Measurements from ENCODE around the gene RAB3C.
"Not testable (repeated sequence)": the region's sequence is repeated elsewhere in the genome, so short reads cannot be mapped to it uniquely, and the experiment has no call there.

Gene RAB3C, protein sequence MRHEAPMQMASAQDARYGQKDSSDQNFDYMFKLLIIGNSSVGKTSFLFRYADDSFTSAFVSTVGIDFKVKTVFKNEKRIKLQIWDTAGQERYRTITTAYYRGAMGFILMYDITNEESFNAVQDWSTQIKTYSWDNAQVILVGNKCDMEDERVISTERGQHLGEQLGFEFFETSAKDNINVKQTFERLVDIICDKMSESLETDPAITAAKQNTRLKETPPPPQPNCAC

DNA sequence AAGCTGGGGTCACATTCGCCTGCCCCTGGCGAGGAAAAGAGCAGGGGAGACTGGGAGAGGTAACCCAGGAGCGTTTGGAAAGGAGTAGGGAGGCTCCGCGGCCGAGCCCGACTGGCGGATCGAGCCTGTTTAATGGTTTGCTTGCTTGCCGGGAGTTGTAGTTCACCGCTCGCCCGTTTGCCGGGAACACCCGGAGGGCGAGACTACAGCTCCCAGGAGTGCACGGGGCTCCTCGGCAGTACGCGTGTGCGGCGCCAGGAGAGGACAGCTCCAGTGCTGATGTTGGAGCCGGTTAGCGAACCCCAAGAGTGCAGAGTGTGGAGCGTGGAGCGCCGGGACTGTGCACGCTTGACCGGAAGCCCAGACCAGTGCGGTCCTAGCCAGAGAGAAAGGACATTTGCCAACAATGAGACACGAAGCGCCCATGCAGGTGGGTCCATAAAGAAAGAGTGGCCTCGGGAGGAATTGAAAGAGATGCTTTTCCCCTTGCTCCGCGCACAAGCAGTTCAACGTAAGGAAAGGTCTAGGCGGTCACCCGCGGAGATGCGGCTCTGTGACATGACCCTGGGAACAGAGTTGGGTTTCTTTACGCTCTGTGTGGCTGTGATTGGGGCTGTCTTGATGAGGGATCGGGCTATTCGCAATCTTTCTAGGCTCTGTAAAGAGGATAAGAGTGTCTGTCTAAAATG, at the start of gene RAB3C:
Gene RAB3C (plus strand): TSS at position 273 of the 689 bp plus-strand sequence. CDS start 134 bp downstream, at position 407.
- peak; percentile 23 for DNase-seq

DNA sequence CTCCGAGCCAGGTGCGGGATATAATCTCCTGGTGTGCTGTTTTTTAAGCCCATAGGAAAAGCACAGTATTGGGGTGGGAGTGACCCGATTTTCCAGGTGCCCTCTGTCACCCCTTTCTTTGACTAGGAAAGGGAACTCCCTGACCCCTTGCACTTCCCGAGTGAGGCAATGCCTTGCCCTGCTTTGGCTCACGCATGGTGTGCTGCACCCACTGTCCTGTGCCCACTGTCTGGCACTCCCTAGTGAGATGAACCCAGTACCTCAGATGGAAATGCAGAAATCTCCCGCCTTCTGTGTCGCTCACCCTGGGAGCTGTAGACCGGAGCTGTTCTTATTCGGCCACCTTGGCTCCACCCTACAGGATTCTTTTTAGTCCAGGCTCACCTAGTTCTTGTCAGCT, 40.9 kb upstream of the RAB3C start:
- not testable (repeated sequence) for DNase-seq

- DNase-seq = no peak
Measured at GRCh38 chr5:58542709-58543108, 40.2 kb upstream of the RAB3C start.

GRCh38 chr5:58543723-58544122, 39.2 kb upstream of the RAB3C start:
- DNase-seq = no peak

GRCh38 chr5:58544195-58544594, 38.7 kb upstream of the RAB3C start:
- no peak for DNase-seq

GRCh38 chr5:58544926-58545325, 37.9 kb upstream of the RAB3C start:
- DNase-seq = no peak

DNA sequence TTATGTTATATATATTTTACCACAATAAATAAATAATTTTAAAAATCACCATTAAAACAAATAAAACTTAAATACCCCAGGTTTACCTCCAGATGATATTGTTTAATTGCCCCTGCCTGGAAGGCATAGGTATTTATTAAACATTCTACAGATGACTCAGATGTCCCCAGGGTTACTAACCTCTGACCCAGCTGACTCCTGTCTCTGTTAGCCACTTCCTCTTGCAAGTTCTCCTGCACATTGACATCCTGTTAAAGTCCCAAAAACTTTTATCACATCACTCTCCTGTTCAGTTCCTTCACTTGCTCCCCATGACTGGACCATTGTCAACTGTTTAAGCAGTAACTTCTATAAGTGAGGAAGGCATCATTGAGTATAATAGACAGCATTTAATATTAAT, 37.0 kb upstream of the RAB3C start:
- DNase-seq = no peak

DNA sequence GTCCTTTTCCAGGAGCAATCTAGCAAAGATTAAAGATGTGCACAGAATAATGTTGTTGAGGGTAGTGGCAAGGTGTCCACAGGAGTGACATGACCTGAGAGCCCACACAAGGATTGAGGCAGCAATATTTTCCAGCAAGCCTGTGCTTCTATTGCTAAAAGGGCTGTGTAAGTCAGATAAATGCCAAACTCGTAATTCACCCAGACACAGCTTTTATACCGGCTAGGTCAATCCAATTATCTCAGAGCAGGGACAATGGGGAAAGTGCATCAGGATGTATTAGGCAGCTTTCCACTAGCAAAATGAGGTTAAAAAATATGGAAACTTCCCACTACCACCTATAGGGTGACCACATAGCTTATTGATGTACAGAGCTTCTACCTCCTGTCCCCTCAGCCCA, 34.8 kb upstream of the RAB3C start:
- no peak for DNase-seq

- DNase-seq = no peak
Measured at GRCh38 chr5:58551492-58551891, 31.4 kb upstream of the RAB3C start.

GRCh38 chr5:58557665-58558338, 25.1 kb upstream of the RAB3C start:
- not testable (repeated sequence) for DNase-seq

DNA sequence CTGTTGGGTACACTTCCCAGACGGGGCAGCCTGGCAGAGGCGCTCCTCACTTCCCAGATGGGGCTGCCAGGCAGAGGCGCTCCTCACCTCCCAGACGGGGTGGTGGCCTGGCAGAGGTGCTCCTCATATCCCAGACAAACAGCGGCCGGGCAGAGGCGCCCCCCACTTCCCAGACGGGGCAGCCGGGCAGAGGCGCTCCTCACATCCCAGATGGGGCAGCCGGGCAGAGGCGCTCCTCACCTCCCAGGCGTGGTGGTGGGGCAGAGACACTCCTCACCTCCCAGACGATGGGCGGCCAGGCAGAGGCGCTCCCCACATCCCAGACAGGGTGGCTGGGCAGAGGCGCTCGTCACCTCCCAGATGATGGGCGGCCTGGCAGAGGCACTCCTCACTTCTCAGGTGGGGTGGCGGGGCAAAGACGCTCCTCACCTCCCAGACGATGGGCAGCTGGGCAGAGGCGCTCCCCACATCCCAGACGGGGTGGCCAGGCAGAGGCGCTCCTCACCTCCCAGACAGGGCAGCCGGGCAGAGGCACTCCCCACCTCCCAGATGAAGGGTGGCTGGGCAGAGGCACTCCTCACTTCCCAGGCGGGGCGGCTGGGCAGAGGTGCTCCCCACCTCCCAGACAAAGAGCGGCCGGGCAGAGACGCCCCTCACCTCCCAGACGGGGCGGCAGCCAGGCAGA, 19.7 kb upstream of the RAB3C start:
- DNase-seq = not testable (repeated sequence)

DNA sequence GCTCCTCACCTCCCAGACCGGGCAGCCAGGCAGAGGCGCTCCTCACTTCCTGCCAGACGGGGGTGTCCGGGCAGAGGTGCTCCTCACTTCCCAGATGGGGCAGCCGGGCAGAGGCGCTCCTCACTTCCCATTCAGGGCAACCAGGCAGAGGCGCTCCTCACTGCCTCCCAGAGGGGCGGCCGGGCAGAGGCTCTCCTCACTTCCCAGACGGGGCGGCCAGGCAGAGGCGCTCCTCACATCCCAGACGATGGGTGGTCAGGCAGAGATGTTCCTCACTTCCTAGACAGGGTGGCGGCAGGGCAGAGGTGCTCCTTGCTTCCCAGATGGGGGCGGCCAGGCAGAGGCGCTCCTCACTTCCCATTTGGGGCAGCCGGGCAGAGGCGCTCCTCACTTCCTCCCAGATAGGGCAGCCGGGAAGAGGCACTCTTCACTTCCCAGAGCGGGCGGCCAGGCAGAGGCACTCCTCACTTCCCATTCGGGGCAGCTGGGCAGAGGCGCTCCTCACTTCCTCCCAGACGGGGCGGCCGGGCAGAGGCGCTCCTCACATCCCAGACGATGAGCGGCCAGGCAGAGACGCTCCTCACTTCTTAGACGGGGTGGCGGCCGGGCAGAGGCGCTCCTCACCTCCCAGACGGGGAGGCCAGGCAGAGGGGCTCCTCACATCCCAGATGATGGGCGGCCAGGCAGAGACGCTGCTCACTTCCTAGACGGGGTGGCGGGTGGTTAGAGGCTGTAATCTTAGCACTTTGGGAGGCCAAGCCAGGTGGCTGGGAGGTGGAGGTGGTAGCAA, 18.6 kb upstream of the RAB3C start:
- DNase-seq = not testable (repeated sequence)

GRCh38 chr5:58565033-58565432, 17.8 kb upstream of the RAB3C start:
- no peak for DNase-seq

DNA sequence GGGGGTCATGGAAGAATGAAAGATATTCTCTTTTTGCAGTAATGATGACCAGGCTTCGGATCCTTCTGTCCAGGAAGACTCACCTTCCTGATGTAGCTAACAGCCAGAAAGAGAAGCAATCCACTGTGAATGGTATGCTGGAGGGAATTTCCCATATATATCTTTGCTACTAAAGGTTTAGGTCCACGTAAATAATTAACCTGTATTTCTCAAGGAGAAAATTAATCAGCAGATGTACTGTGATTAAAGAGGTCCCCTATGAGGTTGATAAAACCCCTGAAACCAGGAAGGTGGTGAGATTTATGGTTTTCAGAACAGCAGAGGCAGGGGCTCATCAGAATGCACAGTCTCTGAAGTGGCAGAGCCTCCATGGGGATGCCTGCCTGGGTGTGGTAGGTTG, 11.4 kb upstream of the RAB3C start:
- DNase-seq = no peak

- DNase-seq = not testable (repeated sequence)
Measured at GRCh38 chr5:58572973-58573372, 9.9 kb upstream of the RAB3C start.

DNA sequence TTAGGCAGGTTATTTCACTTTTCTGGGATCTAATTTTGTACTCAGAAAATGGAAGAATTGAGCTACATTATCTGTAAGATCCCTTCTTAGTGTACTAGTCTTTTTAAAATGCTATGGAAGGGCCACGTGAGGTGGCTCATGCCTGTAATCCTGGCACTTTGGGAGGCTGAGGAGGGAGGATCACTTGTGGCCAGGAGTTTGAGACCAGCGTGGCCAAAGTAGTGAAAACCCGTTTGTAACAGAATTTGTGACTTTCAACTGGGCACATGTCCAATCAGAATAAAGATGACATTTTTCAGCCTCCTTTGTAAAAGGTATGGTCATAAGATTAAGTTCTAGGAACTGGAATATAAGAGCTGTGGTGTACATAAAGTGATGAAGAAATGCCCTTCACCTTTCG, 3.1 kb upstream of the RAB3C start:
- DNase-seq = no peak

GRCh38 chr5:58582019-58582802, 664 bp upstream of the RAB3C start:
- no peak for DNase-seq

- no peak for DNase-seq
Measured at GRCh38 chr5:58595952-58596351, 13.1 kb downstream of the RAB3C start.

DNA sequence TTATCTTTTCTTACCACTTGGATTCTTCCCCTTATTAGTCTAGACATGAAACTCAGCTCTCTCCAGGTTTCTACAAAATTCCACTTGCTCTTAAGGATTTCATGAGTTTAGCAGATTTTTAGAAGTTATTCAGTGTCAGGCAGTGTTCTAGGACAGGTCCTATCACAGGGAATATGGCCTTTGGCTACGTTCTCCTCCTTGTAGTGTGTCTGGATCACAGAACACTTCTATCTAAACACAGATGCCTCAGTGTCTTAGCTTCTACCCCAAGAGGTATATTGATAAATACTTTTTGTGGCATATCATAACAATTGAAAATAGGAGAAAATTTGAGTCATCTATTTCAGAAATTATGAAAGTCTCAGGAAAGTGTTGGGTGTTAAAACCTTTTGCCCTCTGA, 15.6 kb downstream of the RAB3C start:
- DNase-seq = no peak

DNA sequence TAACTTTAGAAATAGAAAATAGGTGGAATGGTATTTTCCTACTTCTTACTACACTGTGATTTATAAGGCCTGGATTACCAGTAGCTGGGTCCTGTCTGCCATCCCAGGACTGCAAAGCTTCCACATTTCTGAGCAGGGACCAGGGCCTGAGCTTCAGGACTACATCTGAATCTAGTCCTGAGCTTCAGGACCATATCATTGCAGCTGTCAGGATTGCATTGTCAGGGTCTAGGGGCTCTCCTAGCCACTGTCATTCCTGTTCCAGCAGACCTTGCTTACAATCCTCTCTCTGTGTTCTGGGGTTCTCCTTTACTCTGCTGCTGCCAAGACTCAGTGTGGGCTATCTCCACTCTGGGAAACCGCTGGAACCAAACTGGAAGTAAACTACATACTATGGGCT, 16.3 kb downstream of the RAB3C start:
- no peak for DNase-seq

DNA sequence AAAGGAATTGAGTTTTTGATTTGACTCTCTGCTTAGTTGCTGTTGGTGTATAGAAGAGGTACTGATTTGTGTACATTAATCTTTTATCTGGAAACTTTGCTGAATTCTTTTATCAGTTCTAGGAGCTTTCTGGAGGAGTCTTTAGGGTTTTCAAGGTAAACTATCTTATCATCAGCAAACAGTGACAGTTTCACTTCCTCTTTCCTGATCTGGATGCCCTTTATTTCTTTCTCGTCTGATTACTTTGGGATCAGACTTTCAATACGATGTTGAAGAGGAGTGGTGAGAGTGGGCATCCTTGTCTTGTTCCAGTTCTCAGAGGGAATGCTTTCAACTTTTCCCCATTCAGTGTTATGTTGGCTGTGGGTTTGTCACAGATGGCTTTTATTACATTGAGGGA, 17.7 kb downstream of the RAB3C start:
- DNase-seq = not testable (repeated sequence)

GRCh38 chr5:58602889-58603288, 20.0 kb downstream of the RAB3C start:
- DNase-seq = not testable (repeated sequence)

Measured in activated naive CD4-positive, alpha-beta T cell treated with Interleukin-2 at 50 U/mL for 16 hours (primary cell).